ENCODE data around the gene NPIPB8. TPM values are rescaled to one million over a fixed set of nuclear protein-coding genes. Genes with fewer than 3 reads are reported as not detected.
"Not testable (repeated sequence)": the region's sequence is repeated elsewhere in the genome, so short reads cannot be mapped to it uniquely, and the experiment has no call there.

NPIPB8 gene
- total RNA-seq, 2 experiments from 2014 or later: 0.30 TPM; not detected in 1

- H3K4me1 Mint-ChIP-seq; H3K4me3 Mint-ChIP-seq; CTCF ChIA-PET; POLR2A ChIA-PET; H3K9me3 Mint-ChIP-seq; H3K36me3 Mint-ChIP-seq (ENCODE audit: low read depth); H3K27me3 Mint-ChIP-seq; DNase-seq; H3K27ac Mint-ChIP-seq: not testable (repeated sequence)
Measured at GRCh38 chr16:28704246-28704645, 66.4 kb downstream of the NPIPB8 start.

Other genes starting within 250 kb of the NPIPB8 start
- gene EIF3CL, start 234.2 kb upstream of the NPIPB8 start, total RNA-seq: 10 to 100 TPM; 42.0 to 51.0 TPM
- gene NPIPB7, start 165.7 kb upstream of the NPIPB8 start, total RNA-seq: under 1 TPM in 1 of 2 experiments, not detected in 1; 0.25 TPM
- 10 to 100 TPM; 42.9 to 45.4 TPM for gene CLN3, start 146.0 kb upstream of the NPIPB8 start, total RNA-seq
- 10 to 100 TPM; 20.9 TPM for gene APOBR, start 143.4 kb upstream of the NPIPB8 start, total RNA-seq
- gene IL27, start 131.2 kb upstream of the NPIPB8 start, total RNA-seq: not detected
- gene NUPR1, start 99.1 kb upstream of the NPIPB8 start, total RNA-seq: not detected
- gene SGF29, start 84.1 kb upstream of the NPIPB8 start, total RNA-seq: 10 to 100 TPM; 25.8 to 28.0 TPM
- gene SULT1A2, start 41.0 kb upstream of the NPIPB8 start, total RNA-seq: under 1 TPM; 0.13 to 0.15 TPM
- gene SULT1A1, start 28.0 kb upstream of the NPIPB8 start, total RNA-seq: 1 to 10 TPM; 5.5 to 6.2 TPM
- 100 to 1,000 TPM; 415 to 434 TPM for gene EIF3C, start 73.4 kb downstream of the NPIPB8 start, total RNA-seq
- 1 to 10 TPM; 1.7 to 2.7 TPM for gene NPIPB9, start 113.7 kb downstream of the NPIPB8 start, total RNA-seq
- gene ATXN2L, start 184.9 kb downstream of the NPIPB8 start, total RNA-seq: 100 to 1,000 TPM; 255 to 267 TPM
- gene TUFM, start 208.3 kb downstream of the NPIPB8 start, total RNA-seq: 100 to 1,000 TPM; 107 TPM
- 10 to 100 TPM; 44.4 to 45.1 TPM for gene SH2B1, start 225.8 kb downstream of the NPIPB8 start, total RNA-seq
- gene ATP2A1, start 240.4 kb downstream of the NPIPB8 start, total RNA-seq: 1 to 10 TPM; 1.6 to 2.5 TPM